Ecto neural progenitor cell (in vitro differentiated cells): Measurements from ENCODE around the gene RNH1.

Source experiments
- DNase-seq: peaks from one replicate; pipeline ENCODE4 v3.0.0-alpha.2; 2018; ENCODE audit warnings: low spot score

RNH1 gene

DNA sequence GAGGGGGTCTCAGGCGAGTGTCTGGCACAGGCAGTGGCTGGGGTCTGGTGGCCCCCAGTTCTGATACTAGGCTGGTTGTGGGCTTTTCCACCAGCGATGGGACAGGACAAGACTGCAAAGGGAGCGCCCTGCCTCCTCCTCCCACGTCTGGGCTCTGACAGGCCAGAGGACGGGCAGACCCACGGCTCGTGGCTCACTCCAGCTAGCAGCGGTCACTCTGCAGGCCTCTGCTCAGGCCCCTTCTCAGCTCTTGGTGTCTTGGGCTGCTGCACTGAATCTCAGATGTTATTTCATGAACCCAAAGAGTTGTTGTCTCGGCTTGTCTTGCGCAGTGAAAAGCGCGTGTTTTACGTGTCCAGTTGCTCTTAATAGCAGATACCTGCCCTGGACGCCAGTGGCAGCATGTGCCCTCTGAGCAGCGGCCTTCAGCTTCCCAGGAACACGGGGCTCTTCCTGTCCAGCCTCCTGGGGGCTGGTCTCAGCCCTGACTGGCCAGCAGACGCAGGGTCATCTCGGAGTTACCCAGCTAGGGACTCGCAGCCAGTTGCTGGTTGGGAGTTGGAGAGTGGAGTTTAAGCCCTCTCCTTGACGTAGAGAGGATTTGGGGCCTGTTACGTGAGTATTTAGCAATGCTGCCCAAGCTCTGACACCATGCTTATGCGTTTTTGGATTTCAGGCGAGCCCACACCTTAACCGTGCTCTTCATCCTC is 47.4 kb downstream of the RNH1 start:
- no peak for DNase-seq

DNA sequence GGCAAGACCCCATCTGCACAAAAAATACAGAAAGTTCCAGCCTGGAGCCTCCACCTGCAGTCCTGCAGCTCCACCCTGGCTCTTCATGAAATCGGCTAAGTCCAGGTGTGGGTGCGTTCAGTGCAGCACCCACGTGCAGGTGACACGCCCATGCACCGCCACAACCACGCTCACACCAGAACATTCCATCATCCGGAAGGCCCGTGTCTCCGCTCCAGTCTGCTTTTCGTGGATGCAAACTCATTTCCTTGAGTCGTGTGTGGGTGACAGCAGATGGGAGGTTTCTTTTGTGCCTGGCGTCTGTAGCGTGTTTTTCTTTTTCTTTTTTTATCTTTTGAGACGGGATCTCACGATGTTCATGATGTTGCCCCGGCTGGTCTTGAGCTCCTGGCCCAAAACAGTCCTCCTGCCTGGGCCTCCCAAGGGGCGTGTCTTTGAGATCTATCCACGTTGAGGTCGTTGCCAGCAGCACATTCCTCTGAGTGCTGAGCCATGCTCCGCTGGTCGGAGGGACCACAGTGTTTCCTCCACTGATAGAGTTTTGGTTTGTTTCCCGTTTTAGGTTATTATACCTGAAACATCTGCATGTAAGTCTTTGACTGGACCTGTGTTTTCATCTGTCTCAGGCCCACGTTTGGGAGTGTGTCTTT is 49.8 kb downstream of the RNH1 start:
- no peak for DNase-seq

DNA sequence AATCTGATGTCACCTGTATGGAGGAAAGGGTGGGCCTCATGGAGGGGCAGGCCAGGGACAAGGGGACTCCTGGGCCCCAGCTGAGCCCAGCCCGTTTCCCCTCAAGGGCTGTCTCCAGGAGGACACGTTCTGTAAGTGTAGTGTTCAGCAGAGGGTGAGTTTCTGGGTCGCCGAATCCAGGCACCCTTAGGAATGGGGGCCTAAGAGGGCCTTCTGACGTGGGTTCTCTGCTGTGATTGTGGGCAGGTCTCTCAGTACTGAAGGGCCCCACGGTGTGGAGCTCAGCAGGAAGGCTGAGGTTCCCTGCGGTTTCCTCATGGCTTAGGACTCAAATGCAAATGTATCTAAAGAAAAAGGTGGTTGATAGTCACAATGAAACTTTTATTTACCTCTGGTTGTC is 50.5 kb downstream of the RNH1 start:
- no peak for DNase-seq

DNA sequence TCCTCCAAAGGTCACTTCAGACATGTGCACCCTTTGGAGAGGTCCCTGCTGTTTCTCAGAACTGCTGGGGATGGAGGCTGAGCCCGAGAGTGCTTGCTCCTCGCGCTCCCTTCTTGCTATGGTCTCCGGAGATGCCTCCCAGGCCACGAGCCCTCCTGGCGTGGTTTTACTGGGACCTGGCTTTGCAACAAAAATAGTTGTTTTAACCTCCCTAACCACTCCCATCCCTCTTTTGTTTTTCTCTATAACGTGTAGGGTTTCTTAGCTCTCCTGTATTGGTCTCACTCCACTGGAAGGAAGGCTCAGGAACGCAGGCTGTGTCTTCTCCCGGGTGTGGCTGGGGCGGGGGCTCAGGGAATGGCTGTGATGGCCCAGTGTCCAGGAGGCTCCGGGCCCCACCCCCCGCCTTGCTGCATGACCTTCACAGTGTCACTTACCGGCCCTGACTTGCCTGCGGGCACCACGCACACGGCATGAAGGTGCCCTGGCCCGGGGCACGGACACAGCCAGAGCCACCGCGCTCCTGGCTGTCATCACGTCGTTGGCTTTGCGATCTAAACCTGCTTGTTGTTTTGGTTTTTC is 51.4 kb downstream of the RNH1 start:
- DNase-seq: no peak

DNA sequence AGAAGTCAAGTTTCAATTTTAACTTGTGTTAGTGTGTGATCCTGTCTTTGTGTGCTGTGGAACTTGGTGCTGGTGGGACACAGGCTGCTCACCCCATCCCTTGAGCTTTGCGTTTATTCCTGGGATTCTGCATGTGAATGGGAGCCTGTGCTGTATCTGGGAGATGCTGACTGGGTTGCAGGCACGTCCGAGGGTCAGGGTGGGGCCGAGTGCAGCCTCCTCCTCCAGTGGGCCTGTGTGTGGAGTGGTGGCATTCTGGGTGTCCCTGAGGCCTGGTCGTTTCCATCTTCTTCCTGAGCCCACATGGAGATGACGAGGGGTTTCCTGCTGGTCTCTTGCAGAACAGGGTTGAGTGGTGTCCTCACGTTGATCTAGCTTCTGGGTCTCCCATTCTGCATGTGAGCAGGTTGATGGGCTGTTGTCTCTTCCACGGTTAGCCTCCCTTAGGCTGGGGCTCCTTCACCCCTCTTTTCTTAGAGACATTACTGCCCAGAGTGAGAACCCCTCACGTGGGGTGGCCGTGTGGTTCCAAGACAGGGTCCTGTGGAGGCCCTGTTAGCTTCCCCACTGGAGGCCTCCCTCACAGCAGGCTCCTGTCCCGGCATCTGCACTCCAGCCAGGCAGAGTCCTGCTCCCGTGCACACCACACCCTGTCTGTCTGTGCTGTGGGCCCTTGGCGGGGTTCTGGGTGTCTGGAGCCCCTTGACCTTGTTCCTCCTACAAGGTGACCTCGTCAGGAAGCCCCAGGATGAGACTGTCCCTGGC is 52.1 kb downstream of the RNH1 start:
- no peak for DNase-seq

DNA sequence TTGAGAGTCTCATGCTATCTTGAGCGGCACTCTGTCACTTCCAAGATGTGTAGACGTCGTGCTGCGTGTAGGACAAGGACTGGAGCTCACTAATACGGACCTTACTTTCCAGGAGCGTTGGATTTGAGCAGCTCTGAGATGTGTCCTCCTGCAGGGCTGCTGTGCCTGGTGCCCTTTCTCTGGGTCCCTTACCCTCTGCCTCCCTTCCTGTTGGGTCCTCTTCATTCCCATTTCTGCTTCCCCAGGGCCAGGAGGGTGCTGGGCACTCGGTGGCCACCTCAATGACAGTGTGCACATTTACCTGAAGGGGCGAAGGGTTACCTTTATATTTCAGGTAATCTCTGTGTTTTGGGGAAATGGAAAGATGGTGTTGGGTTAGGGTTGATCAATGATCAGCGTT is 53.0 kb downstream of the RNH1 start:
- no peak for DNase-seq

DNA sequence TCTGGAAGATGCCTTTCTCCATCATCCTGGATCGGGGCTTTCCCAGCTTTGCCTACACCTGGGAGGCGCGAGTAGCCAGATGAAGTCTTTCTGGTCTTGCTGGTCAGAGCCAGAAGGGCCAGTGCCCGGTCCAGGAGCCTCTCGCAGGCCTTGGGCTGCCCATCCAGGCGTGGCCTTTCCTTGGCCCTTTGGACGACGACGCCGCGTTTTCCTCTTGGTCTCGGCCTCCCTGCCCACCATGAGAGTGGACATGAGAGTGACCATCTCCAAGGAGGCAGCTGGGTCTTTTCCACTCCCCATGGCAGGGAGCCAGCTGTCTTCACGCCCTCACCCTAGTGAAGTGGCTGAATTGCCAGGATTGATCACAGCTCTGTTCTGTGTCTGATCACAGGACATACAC is 53.5 kb downstream of the RNH1 start:
- DNase-seq: no peak

DNA sequence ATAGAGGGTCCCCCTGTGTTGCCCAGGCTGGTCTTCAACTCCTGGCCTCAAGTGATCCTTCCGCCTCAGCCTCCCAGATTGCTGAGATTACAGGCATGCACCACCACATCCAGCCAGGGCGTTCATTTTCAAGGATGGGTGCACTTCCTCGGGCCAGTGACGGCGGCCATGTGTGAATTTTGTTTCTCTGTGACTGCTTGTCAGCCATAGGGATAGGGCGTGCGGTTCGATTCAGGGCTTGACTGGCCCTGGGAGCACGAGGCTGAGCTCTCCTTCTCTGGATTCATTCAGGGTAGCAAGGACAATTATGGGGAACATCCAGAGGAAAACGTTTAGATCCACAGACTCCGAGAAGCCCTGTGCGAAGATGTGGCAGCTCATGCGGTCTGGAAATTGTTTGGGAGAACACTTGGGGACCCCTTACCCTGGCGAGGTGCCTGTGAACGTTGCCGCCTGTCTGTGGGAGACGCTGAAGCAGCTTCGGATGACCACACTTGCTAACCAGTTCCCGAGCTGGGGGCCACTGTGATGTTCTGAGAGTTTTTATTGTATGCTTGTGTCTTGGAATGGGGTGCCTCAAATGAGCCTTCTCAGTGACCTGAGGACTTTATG is 54.0 kb downstream of the RNH1 start:
- DNase-seq: no peak

DNA sequence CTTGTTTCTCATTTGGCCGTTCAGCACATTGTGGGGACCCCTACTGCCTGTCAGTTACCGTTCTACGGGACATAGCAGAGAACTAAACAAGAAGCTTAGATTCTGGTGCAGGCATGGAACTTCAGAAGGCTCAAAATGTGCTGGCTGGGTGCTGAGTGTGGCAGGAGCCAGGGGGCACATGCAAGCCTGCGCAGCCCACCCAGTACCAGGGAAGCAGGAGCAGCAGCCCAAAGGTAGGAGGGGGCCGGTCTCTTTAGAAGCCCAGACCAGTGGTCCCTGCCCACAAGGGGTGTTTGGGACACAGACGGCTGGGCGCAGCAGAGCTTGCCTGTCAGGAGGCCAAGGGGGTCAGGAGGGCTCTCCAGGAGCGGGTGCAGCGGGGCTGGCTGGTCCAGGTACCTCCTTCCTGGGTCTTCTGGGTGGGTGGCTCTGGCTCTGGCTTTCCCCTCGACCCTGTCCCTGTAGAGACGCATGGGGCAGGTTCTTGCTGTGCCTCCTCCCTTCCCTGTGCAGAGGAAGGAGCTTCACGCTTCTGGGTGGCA is 54.8 kb downstream of the RNH1 start:
- DNase-seq: no peak

DNA sequence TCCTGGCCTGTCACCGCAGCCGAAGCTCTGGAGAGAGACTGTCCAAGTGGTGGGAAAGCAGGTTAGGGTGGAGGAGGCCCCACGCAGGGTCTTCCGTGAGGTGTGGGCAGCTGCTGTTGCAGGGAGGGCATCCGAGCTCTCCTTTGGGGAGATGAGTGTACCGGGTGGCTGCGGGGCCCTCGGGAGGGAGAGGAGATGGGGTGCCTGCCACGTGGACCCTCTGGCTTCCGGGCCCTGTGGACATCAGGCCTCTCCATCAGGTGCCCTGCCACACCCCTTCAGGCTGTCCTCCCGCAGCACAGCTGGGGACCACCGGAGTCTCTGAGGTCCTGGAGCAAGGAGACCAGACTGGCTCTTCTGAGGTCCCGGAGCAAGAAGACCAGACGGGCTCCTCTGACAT is 55.3 kb downstream of the RNH1 start:
- DNase-seq: no peak

DNA sequence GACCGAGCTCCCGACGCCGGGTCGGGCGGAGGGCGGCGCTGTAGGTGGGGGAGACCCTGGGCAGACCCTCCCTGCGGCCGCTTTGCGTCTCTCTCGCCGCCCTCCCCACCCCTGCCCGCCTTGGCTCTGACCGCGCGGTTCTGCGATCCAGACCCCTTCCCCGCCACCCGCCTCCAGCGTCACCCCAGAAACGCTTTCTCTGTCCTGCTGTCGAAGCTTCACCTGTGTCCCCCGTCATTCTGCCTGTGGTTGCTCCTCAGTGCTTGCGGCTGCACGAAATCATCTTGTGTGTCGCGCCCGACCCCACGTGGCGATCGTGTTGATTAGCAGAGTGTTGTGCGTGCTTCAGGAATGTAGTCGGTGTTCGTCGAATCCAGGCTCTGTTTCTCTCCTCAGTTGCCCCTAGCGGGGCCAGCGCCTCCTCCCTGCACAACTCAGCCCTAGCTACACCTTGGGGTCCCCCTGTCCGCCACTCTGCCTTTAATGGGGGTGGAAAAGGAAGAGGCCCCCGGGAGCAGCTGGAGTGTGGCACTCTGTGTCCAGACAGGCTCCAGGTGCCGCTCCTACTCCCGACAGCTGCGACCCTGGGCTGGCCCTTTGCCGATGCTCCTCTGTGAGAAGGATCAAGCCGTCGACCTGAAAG is 56.1 kb downstream of the RNH1 start:
- peak; percentile 80 for DNase-seq

DNA sequence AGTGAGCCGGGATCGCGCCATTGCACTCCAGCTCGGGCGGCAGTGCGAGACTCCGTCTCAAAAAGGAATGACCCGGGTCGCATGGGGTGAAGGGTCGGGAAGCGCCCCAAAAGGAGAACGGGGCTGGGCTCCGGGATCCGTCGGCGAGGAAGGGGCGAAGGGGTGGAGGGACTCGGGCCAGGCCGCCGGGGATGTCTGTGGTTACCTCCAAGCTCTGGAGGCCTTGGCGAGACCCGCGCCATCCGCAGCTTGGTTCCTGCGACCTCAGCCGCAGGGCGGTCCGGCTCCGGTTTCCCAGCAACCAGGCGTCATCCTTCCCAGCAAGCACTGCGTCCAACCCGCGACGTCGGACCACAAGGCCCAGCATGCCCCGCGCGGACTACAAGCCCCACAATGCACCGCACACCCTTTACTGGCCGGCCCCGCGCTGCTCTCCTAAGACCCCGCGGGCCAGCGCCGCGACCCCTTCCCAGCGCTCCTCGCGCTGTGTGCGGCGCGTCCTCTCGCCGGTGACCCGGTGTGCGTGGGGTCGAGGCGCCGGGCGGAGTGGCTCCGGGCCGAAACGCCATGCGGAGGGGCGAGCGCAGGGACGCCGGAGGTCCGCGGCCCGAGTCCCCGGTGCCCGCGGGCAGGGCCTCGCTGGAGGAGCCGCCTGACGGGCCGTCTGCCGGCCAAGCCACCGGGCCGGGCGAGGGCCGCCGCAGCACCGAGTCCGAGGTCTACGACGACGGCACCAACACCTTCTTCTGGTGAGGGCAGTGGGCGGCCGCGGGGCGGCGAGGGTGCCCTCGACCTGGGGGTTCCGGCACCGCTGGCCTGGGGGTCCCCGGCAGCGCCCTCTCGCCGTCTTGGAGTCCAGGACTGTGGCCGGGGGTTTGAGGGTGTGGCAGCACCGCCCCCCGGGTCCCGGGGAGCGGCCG is 56.9 kb downstream of the RNH1 start, which contains the start of gene PTDSS2:
Gene PTDSS2 (plus strand): TSS at position 391 of the 920 bp plus-strand sequence. CDS start 177 bp downstream, at position 568.
- peak; percentile 98 for DNase-seq

DNA sequence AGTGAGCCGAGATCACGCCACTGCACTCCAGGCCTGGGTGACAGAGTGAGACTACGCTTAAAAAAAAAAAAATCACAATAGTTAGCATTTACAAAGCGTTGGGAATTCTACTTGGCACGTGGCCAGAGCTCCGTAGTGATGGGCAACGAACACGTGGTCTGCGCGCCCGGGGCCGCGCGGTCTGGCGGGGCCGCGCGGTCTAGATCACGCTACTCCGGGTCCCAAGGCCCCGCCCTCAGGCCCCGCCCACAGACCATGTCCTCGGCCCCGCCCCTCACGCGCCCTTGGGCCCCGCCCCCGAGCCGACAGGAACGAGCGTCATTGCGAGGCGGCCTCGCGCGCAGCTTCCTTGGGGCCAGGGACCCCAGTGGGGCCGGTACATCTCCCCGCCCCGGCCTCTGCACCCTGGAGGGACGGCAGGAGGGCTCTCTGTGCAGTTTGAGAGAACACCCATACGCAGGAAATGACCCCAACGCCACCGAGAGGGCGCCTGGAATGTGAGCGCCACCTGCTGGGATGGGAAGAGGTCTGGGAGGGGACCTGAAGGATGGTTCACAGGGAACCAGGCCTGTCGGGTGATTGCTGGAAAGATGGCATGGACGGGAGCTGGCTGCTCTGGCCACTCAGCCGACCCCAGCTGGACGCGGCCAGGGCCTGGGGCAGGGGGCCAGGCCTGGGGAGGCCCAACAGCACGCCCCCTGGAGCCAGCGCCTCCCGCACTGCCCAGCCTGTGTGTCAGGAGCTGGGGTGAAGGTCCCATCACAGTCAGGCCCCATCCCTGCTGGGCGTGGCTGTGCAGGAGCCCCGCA is 58.9 kb downstream of the RNH1 start:
- peak; percentile 95 for DNase-seq

DNA sequence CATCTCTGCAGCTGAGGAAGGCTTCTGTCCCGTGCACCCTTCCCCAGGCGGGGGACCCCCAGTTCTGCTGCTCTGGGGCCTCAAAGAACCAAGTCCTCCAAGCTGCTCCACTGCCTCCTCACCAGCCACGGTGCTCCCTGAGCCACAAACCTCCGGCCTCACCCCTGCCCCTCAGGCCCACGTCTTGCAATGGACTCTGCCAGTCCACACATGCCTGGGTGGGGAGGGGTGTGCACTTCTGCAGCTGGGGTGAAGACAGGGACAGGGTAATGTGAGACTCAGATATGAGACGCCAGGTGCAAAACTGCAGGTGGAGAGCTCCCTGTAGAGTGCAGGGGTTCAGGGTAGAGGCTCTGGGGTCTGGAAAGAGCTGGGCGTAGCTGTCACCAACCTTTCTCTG is 60.2 kb downstream of the RNH1 start:
- DNase-seq: no peak

DNA sequence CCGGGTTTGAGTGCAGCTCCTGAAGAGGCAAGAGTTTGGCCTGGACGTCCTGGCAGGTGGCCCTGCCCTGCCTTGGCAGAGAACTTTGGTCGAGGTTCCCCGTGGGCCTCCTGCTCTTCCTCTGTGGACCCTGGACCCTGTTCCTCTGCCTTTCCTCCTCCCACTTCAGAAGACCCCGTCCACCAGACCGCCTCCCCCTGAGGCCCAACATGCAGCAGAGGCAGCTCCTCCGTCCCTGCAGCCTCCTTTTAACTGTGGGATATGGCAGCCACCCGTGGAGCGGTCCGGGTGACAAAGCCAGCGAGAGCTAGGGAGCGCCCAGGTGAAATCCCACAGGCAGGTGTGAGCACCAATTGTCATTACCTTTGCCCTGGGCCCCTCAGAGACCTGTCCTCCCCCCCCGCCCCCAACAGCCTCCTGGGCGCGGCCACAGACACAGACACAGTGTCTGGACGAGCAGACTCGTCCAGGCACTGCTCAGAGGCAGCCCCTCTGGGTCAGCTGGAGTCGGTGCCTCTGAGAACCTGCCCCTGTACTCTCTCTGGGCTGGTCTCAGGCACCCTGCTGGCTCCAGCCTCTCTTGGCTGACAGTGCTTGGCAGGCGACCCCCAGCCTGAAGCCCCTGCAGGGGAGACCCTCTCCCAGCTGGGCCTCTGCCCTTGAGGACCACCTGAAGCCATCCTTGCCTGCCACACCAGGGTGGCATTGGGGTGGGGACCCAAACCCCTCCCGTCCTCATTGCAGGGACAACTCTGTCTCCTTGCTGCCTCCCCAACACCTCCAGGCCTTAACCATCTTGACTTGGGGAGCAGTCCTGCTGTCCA is 61.1 kb downstream of the RNH1 start:
- DNase-seq: no peak
